A204.1 (cell line): ENCODE measurements around the gene ARSK.
"Not testable (repeated sequence)": the region's sequence is repeated elsewhere in the genome, so short reads cannot be mapped to it uniquely, and the experiment has no call there.

ENCODE experiments used
- FAIRE-seq: peaks from 2 replicates; lab custom pipeline; 2012; peaks lifted over from hg19 to GRCh38; lab: Jason Lieb, UNC

Gene ARSK

GRCh38 chr5:95621839-95622629, 67.1 kb downstream of the ARSK start:
- no peak for FAIRE-seq

- no peak for FAIRE-seq
Measured at GRCh38 chr5:95623706-95624105, 68.8 kb downstream of the ARSK start.

- no peak for FAIRE-seq
Measured at GRCh38 chr5:95624368-95624767, 69.5 kb downstream of the ARSK start.

GRCh38 chr5:95626701-95627100, 71.8 kb downstream of the ARSK start:
- FAIRE-seq, result no peak

- FAIRE-seq, result no peak
Measured at GRCh38 chr5:95627971-95628810, 73.3 kb downstream of the ARSK start.

- no peak for FAIRE-seq
Measured at GRCh38 chr5:95628933-95629332, 74.0 kb downstream of the ARSK start.

GRCh38 chr5:95630394-95630917, 75.6 kb downstream of the ARSK start:
- no peak for FAIRE-seq

- no peak for FAIRE-seq
Measured at GRCh38 chr5:95631255-95631958, 76.5 kb downstream of the ARSK start.

- no peak for FAIRE-seq
Measured at GRCh38 chr5:95631991-95632675, 77.2 kb downstream of the ARSK start.

- not testable (repeated sequence) for FAIRE-seq
Measured at GRCh38 chr5:95632942-95633341, 78.0 kb downstream of the ARSK start.

- no peak for FAIRE-seq
Measured at GRCh38 chr5:95633671-95634070, 78.8 kb downstream of the ARSK start.

- FAIRE-seq, result no peak
Measured at GRCh38 chr5:95634081-95634480, 79.2 kb downstream of the ARSK start.

GRCh38 chr5:95638632-95639031, 83.7 kb downstream of the ARSK start:
- no peak for FAIRE-seq

- no peak for FAIRE-seq
Measured at GRCh38 chr5:95641741-95642220, 86.9 kb downstream of the ARSK start.

- FAIRE-seq, result no peak
Measured at GRCh38 chr5:95643152-95643551, 88.3 kb downstream of the ARSK start.

- FAIRE-seq, result no peak
Measured at GRCh38 chr5:95644351-95645042, 89.6 kb downstream of the ARSK start.

- FAIRE-seq, result not testable (repeated sequence)
Measured at GRCh38 chr5:95646226-95646568, 91.3 kb downstream of the ARSK start.

GRCh38 chr5:95646569-95647431, 91.9 kb downstream of the ARSK start, which contains the start of gene RFESD:
Gene RFESD (plus strand): TSS chr5:95646777. CDS start chr5:95652272, 5,495 bp downstream.
- no peak for FAIRE-seq

GRCh38 chr5:95647886-95648860, 93.3 kb downstream of the ARSK start:
- no peak for FAIRE-seq
